COLO829 (cell line): ENCODE results near the gene ARL6.
A peak's percentile ranks its signal among the peaks of the same experiment; 100 is the strongest.
"Not testable (repeated sequence)": the region's sequence is repeated elsewhere in the genome, so short reads cannot be mapped to it uniquely, and the experiment has no call there.

Experiments used
- DNase-seq: peaks from one replicate; pipeline ENCODE4 v3.0.0; 2012; ENCODE audit warnings: low spot score

The ARL6 gene

GRCh38 chr3:97821774-97822358, 57.3 kb downstream of the ARL6 start, which contains the start of gene CRYBG3:
Gene CRYBG3 (plus strand): TSS chr3:97822011. CDS start chr3:97822207, 196 bp downstream.
- peak; percentile 77 for DNase-seq

- DNase-seq = peak; percentile 33
Measured at GRCh38 chr3:97822359-97822775, 57.8 kb downstream of the ARL6 start.

- DNase-seq = no peak
Measured at GRCh38 chr3:97823046-97824004, 58.8 kb downstream of the ARL6 start.

GRCh38 chr3:97825101-97825500, 60.5 kb downstream of the ARL6 start:
- no peak for DNase-seq

GRCh38 chr3:97827741-97828471, 63.3 kb downstream of the ARL6 start:
- peak; percentile 50 for DNase-seq

GRCh38 chr3:97829198-97829597, 64.6 kb downstream of the ARL6 start:
- no peak for DNase-seq

- DNase-seq = no peak
Measured at GRCh38 chr3:97830638-97831037, 66.1 kb downstream of the ARL6 start.

GRCh38 chr3:97831140-97831539, 66.6 kb downstream of the ARL6 start:
- DNase-seq = no peak

GRCh38 chr3:97833184-97833583, 68.6 kb downstream of the ARL6 start:
- DNase-seq = not testable (repeated sequence)

- no peak for DNase-seq
Measured at GRCh38 chr3:97835761-97836160, 71.2 kb downstream of the ARL6 start.

- no peak for DNase-seq
Measured at GRCh38 chr3:97838393-97838792, 73.8 kb downstream of the ARL6 start.

GRCh38 chr3:97839944-97840343, 75.4 kb downstream of the ARL6 start:
- DNase-seq = no peak

- DNase-seq = no peak
Measured at GRCh38 chr3:97841304-97841703, 76.7 kb downstream of the ARL6 start.

GRCh38 chr3:97841956-97842355, 77.4 kb downstream of the ARL6 start:
- no peak for DNase-seq

- no peak for DNase-seq
Measured at GRCh38 chr3:97848779-97849178, 84.2 kb downstream of the ARL6 start.
